ENCODE results near the gene NRXN3.
A peak's percentile ranks its signal among the peaks of the same experiment; 100 is the strongest.

NRXN3 gene

GRCh38 chr14:79493081-79493645 is 1323.0 kb downstream of the NRXN3 start:
- H3K27me3 Mint-ChIP-seq (ENCODE audit: low read depth, poor library complexity), result no peaks in the 10 kb centered on the region
- no peaks in the 10 kb centered on the region for H3K9me3 Mint-ChIP-seq
- DNase-seq, result no peak
- no peak overlapping the region for H3K4me3 Mint-ChIP-seq
- TF ChIP-seq CTCF (IDR thresholded peaks at IDR 0.05), result no peak
- no peak overlapping the region for H3K27ac Mint-ChIP-seq
- H3K36me3 Mint-ChIP-seq (ENCODE audit: low read depth), result peaks cover 4% of the 10 kb centered on the region
- peaks cover 13% of the 10 kb centered on the region for H3K4me1 Mint-ChIP-seq

- no peak for DNase-seq
- Mint-ChIP-seq H3K4me3 (no peak overlapping the region), H3K9me3 (no peaks in the 10 kb centered on the region), H3K27me3 (ENCODE audit: low read depth, poor library complexity) (no peaks in the 10 kb centered on the region), H3K36me3 (ENCODE audit: low read depth) (no peaks in the 10 kb centered on the region), H3K27ac (peak overlapping the region; percentile 45), H3K4me1 (peaks cover 25% of the 10 kb centered on the region)
- no peak for TF ChIP-seq CTCF (IDR thresholded peaks at IDR 0.05)
Observed at GRCh38 chr14:79496701-79497100, 1326.5 kb downstream of the NRXN3 start.

- Mint-ChIP-seq H3K27me3 (ENCODE audit: low read depth, poor library complexity) (no peaks in the 10 kb centered on the region), H3K27ac (no peak overlapping the region), H3K9me3 (no peaks in the 10 kb centered on the region)
Observed at GRCh38 chr14:79500489-79500888, 1330.3 kb downstream of the NRXN3 start.

DNA sequence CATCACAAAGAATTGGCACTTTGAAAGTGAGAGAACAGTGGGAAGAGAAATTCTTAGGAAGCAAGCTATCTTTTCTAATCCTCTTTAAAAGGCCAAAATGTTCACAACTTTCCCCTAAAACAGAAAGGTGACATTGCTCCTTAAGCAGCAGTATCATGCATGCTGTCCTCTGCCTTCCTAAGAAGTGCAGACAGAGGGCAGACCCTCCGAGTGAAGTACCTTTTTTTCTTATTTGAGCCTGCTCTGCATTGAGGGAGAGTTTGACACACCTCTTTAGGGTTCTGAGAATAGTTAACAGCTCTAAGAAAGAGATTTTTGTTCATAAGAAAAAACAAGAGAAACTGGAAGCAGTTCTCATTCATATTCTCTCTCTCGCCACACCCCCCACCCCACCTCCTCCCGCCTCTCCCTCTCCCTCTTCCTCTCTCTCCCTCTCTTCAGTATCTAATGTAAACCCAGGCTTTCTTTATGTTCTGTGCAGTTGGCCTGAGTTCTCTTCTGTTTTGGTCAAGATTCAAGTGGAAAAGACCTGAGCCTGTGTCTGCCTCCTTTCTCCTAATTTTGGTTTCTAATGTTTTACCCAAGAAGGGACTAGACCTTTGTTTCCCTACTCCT is 1332.1 kb downstream of the NRXN3 start:
- no peak overlapping the region for H3K27ac Mint-ChIP-seq
- H3K27me3 Mint-ChIP-seq (ENCODE audit: low read depth, poor library complexity), result no peaks in the 10 kb centered on the region
- no peak for DNase-seq
- no peaks in the 10 kb centered on the region for H3K36me3 Mint-ChIP-seq (ENCODE audit: low read depth)
- peaks cover 26% of the 10 kb centered on the region for H3K4me1 Mint-ChIP-seq
- H3K4me3 Mint-ChIP-seq, result no peak overlapping the region
- no peak for TF ChIP-seq CTCF (IDR thresholded peaks at IDR 0.05)
- H3K9me3 Mint-ChIP-seq, result no peaks in the 10 kb centered on the region

More at GRCh38 chr14:79500489-79500888, 1330.3 kb downstream of the NRXN3 start:
- Mint-ChIP-seq H3K36me3 (ENCODE audit: low read depth) (no peaks in the 10 kb centered on the region), H3K4me1 (peaks cover 35% of the 10 kb centered on the region), H3K4me3 (no peak overlapping the region)
- no peak for DNase-seq
- TF ChIP-seq CTCF (IDR thresholded peaks at IDR 0.05), result no peak

GRCh38 chr14:79502751-79503148 is 1332.6 kb downstream of the NRXN3 start:
- TF ChIP-seq CTCF (IDR thresholded peaks at IDR 0.05), result no peak
- H3K4me1 Mint-ChIP-seq, result peaks cover 26% of the 10 kb centered on the region

DNA sequence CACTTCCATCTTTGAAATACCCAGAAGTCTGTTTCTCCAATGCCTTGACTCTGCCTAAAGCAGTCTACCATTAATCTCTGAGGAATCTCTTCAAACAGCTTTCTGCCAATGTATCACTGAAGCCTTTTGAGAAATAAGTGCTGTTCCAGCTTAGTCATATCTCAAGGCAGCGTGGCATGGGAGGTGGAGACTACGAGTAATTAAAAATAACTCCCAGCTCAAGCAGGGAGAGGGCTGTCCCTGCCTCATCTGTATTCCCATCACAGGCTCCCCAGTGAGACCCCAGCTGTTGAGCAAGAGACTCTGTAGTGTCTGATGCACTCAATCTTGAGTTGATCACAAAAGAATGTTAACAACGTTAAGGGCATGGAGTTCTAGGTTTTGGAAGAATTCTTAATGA is 1340.5 kb downstream of the NRXN3 start:
- H3K27me3 Mint-ChIP-seq (ENCODE audit: low read depth, poor library complexity), result no peaks in the 10 kb centered on the region
- peak overlapping the region; percentile 74 for H3K27ac Mint-ChIP-seq
- no peaks in the 10 kb centered on the region for H3K36me3 Mint-ChIP-seq (ENCODE audit: low read depth)
- no peak for TF ChIP-seq CTCF (IDR thresholded peaks at IDR 0.05)
- peaks cover 16% of the 10 kb centered on the region for H3K4me1 Mint-ChIP-seq
- H3K4me3 Mint-ChIP-seq, result no peak overlapping the region
- H3K9me3 Mint-ChIP-seq, result no peaks in the 10 kb centered on the region
- no peak for DNase-seq

More at GRCh38 chr14:79502751-79503148, 1332.6 kb downstream of the NRXN3 start:
- no peak overlapping the region for H3K4me3 Mint-ChIP-seq
- DNase-seq, result no peak
- H3K9me3 Mint-ChIP-seq, result no peaks in the 10 kb centered on the region
- no peaks in the 10 kb centered on the region for H3K27me3 Mint-ChIP-seq (ENCODE audit: low read depth, poor library complexity)
- H3K36me3 Mint-ChIP-seq (ENCODE audit: low read depth), result no peaks in the 10 kb centered on the region
- H3K27ac Mint-ChIP-seq, result no peak overlapping the region

All from nephron progenitor cell (in vitro differentiated cells).